DND-41 (cell line): ENCODE measurements around the gene NDUFS8.

Source experiments
- ATAC-seq: fragments of 200-7000 bp; cut with Tn5 transposase; 3 replicates; pipeline ENCODE4 v1.9.1; 2021; ENCODE audit warnings: low read depth; ENCODE audit not compliant: insufficient read depth
- DNase-seq: peaks from one replicate; pipeline ENCODE4 v3.0.0-alpha.2; 2020
- H2AFZ ChIP-seq: 2 replicates; pipeline ENCODE4 v1.6.0; 2012; ENCODE audit warnings: low read depth, low read length
- H3K27ac ChIP-seq: 2 replicates; pipeline ENCODE4 v1.5.1; 2012; ENCODE audit warnings: low read length, inconsistent platforms
- H3K27me3 ChIP-seq: fragments of 200-600 bp; sonication (generic); 2 replicates; pipeline ENCODE4 v1.6.0; 2012; ENCODE audit warnings: low read length, mild to moderate bottlenecking, inconsistent platforms; ENCODE audit not compliant: insufficient read depth, poor library complexity
- H3K36me3 ChIP-seq: 2 replicates; pipeline ENCODE4 v1.5.1; 2012; ENCODE audit warnings: low read length, inconsistent platforms; ENCODE audit not compliant: insufficient read depth
- H3K4me1 ChIP-seq: 2 replicates; pipeline ENCODE4 v1.5.1; 2012; ENCODE audit warnings: mild to moderate bottlenecking, low read length; ENCODE audit not compliant: insufficient read depth
- H3K4me2 ChIP-seq: 2 replicates; pipeline ENCODE4 v1.6.0; 2012; ENCODE audit warnings: mild to moderate bottlenecking, moderate library complexity, low read length, inconsistent platforms; ENCODE audit not compliant: insufficient read depth
- H3K4me3 ChIP-seq, 2 experiments: fragments of 200-600 bp in 1 of 2; shearing (Covaris generic) in 1 of 2; 2 replicates each; pipeline ENCODE4 v1.5.1; 2012 to 2016; ENCODE audit warnings: inconsistent platforms in 2 of 2, low read length in 2 of 2, mild to moderate bottlenecking in 2 of 2, low read depth in 1 of 2, moderate library complexity in 1 of 2
- H3K79me2 ChIP-seq: 2 replicates; pipeline ENCODE4 v1.6.0; 2012; ENCODE audit warnings: low read length, inconsistent platforms; ENCODE audit not compliant: insufficient read depth
- H3K9ac ChIP-seq: 2 replicates; pipeline ENCODE4 v1.6.0; 2012; ENCODE audit warnings: low read depth, mild to moderate bottlenecking, inconsistent platforms, low read length, moderate library complexity
- H3K9me3 ChIP-seq: 2 replicates; pipeline ENCODE4 v1.5.1; 2012; ENCODE audit warnings: low read length, moderate library complexity, mild to moderate bottlenecking, inconsistent platforms; ENCODE audit not compliant: insufficient read depth, severe bottlenecking
- H4K20me1 ChIP-seq: 2 replicates; pipeline ENCODE4 v1.6.0; 2012; ENCODE audit warnings: low read length; ENCODE audit not compliant: insufficient read depth
- EZH2 ChIP-seq: IDR thresholded peaks from 3 replicates; pipeline ENCODE4 v1.6.1; 2012; ENCODE audit warnings: borderline replicate concordance, low read depth, mild to moderate bottlenecking, moderate library complexity, low read length, inconsistent platforms; ENCODE audit not compliant: severe bottlenecking
- TF ChIP-seq, protein P1 (sequence below): IDR thresholded peaks from 2 replicates; pipeline ENCODE4 v1.5.1; 2012; ENCODE audit warnings: borderline replicate concordance, low read length, moderate library complexity, mild to moderate bottlenecking; ENCODE audit not compliant: poor library complexity, severe bottlenecking; ENCODE audit errors: extremely low read depth

Gene NDUFS8

DNA sequence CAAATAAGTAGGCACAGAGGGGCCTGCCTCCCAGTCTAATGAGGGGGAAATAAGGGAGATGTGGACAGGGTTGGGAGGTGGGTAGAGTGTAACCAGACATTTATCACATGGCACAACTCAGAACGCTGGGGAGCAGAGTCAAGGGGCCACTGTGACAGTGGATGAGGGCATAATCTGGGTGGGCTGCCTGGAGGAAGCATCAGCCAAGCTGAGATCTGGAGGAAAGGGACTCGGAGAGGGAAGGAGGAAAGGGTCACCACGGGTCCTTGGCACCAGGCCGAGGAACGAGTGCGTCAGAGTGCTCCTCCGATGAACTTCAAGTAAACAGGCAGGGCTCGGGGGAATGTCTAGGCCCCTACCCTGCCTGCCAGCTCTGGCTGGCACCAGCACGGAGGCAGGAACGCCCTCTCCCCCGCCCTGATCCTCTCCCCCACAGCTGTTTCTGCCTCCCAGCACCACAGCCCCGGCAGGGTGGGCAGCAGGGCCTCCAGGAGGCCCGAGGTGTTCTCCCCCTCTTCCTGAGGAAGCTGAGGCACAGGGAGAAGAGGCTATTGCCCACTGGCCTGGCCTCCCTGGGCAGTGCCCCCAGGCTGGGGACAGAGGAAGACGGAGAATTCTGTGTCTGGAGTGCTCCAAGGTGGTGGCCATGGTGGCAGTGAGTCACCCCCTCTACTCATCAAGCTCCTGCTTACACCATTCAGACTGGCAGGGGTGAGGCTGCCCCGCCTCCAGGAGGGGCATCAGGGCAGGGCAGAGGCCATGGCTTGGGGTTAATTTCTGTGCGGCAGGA lies 16.1 kb upstream of the NDUFS8 start:
- H3K4me3 ChIP-seq = no peak overlapping the region
- no peak overlapping the region for H3K9ac ChIP-seq

GRCh38 chr11:68014947-68015447 lies 15.5 kb upstream of the NDUFS8 start:
- Histone ChIP-seq H3K9ac (no peak overlapping the region), H3K36me3 (no peaks in the 10 kb centered on the region), H3K4me1 (no peaks in the 10 kb centered on the region), H3K4me3 (no peak overlapping the region), H3K9me3 (no peaks in the 10 kb centered on the region), H2AFZ (no peak overlapping the region), H3K4me2 (no peak overlapping the region), H3K27ac (no peak overlapping the region), H3K27me3 (no peaks in the 10 kb centered on the region), H3K79me2 (no peaks in the 10 kb centered on the region), H4K20me1 (no peaks in the 10 kb centered on the region; the same call in 1 of the 2 replicates)
- no peak for ATAC-seq
- TF ChIP-seq, protein P1, sequence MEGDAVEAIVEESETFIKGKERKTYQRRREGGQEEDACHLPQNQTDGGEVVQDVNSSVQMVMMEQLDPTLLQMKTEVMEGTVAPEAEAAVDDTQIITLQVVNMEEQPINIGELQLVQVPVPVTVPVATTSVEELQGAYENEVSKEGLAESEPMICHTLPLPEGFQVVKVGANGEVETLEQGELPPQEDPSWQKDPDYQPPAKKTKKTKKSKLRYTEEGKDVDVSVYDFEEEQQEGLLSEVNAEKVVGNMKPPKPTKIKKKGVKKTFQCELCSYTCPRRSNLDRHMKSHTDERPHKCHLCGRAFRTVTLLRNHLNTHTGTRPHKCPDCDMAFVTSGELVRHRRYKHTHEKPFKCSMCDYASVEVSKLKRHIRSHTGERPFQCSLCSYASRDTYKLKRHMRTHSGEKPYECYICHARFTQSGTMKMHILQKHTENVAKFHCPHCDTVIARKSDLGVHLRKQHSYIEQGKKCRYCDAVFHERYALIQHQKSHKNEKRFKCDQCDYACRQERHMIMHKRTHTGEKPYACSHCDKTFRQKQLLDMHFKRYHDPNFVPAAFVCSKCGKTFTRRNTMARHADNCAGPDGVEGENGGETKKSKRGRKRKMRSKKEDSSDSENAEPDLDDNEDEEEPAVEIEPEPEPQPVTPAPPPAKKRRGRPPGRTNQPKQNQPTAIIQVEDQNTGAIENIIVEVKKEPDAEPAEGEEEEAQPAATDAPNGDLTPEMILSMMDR = no peak
- TF ChIP-seq EZH2 = no peak
- DNase-seq = no peak

More for the DNA sequence above, 16.1 kb upstream of the NDUFS8 start:
- Histone ChIP-seq H3K36me3 (no peaks in the 10 kb centered on the region), H2AFZ (no peak overlapping the region), H3K27me3 (no peaks in the 10 kb centered on the region), H3K27ac (no peak overlapping the region), H3K9me3 (no peaks in the 10 kb centered on the region), H4K20me1 (no peaks in the 10 kb centered on the region; the same call in 1 of the 2 replicates), H3K4me1 (no peaks in the 10 kb centered on the region), H3K79me2 (no peaks in the 10 kb centered on the region), H3K4me2 (no peak overlapping the region)
- TF ChIP-seq EZH2 = no peak
- TF ChIP-seq, protein P1 = no peak
- ATAC-seq = peak; percentile 52; the same call in 2 of the 3 replicates
- DNase-seq = no peak

GRCh38 chr11:68015467-68015866 lies 15.0 kb upstream of the NDUFS8 start:
- Histone ChIP-seq H4K20me1 (no peaks in the 10 kb centered on the region; the same call in 1 of the 2 replicates), H3K27ac (no peak overlapping the region), H3K4me1 (no peaks in the 10 kb centered on the region), H3K4me2 (no peak overlapping the region), H3K79me2 (no peaks in the 10 kb centered on the region), H3K36me3 (no peaks in the 10 kb centered on the region), H3K4me3 (no peak overlapping the region), H3K27me3 (no peaks in the 10 kb centered on the region), H3K9me3 (no peaks in the 10 kb centered on the region), H3K9ac (no peak overlapping the region), H2AFZ (no peak overlapping the region)
- ATAC-seq (no peak), DNase-seq (no peak)
- TF ChIP-seq EZH2 = no peak
- TF ChIP-seq, protein P1 = no peak
